HG03575 (cell line): ENCODE data around the gene CSTB.

Source experiments
- ATAC-seq: cut with Tn5 transposase; IDR thresholded peaks from one replicate; pipeline ENCODE4 v1.9.1; 2021; ENCODE audit not compliant: unreplicated experiment, insufficient number of reproducible peaks, low FRiP score; ENCODE audit errors: extremely low read depth

Gene CSTB

GRCh38 chr21:43794857-43795256, 18.7 kb upstream of the CSTB start:
- ATAC-seq = no peak

- ATAC-seq = no peak
Measured at GRCh38 chr21:43794311-43794710, 18.2 kb upstream of the CSTB start.

GRCh38 chr21:43793243-43793642, 17.1 kb upstream of the CSTB start:
- ATAC-seq = no peak

GRCh38 chr21:43792406-43792805, 16.3 kb upstream of the CSTB start:
- ATAC-seq = no peak

GRCh38 chr21:43790010-43790524, 14.0 kb upstream of the CSTB start:
- no peak for ATAC-seq

- no peak for ATAC-seq
Measured at GRCh38 chr21:43789276-43790009, 13.3 kb upstream of the CSTB start, which contains the start of gene RRP1. RRP1 (plus strand) TSS chr21:43789577; CDS start chr21:43789630, 53 bp downstream.

GRCh38 chr21:43786807-43787440, 10.8 kb upstream of the CSTB start:
- no peak for ATAC-seq

- no peak for ATAC-seq
Measured at GRCh38 chr21:43786300-43786806, 10.2 kb upstream of the CSTB start.

- ATAC-seq = no peak
Measured at GRCh38 chr21:43785134-43785533, 9.0 kb upstream of the CSTB start.

- ATAC-seq = no peak
Measured at GRCh38 chr21:43783098-43783700, 7.1 kb upstream of the CSTB start.

- no peak for ATAC-seq
Measured at GRCh38 chr21:43782431-43783097, 6.5 kb upstream of the CSTB start.

- no peak for ATAC-seq
Measured at GRCh38 chr21:43781846-43782245, 5.7 kb upstream of the CSTB start.

GRCh38 chr21:43779660-43780059, 3.6 kb upstream of the CSTB start:
- ATAC-seq = no peak

- no peak for ATAC-seq
Measured at GRCh38 chr21:43778469-43779335, 2.6 kb upstream of the CSTB start.

- ATAC-seq = no peak
Measured at GRCh38 chr21:43777953-43778352, 1.8 kb upstream of the CSTB start.

GRCh38 chr21:43775190-43775589, 918 bp downstream of the CSTB start:
- ATAC-seq = no peak

GRCh38 chr21:43774163-43774562, 1.9 kb downstream of the CSTB start:
- ATAC-seq = no peak

GRCh38 chr21:43772425-43772821, 3.7 kb downstream of the CSTB start:
- no peak for ATAC-seq
